Measurements from ENCODE around the gene ABI3BP.
"Not testable (repeated sequence)": the region's sequence is repeated elsewhere in the genome, so short reads cannot be mapped to it uniquely, and the experiment has no call there.

Gene ABI3BP

GRCh38 chr3:100982710-100983109 lies 10.5 kb downstream of the ABI3BP start:
- DNase-seq = no peak

GRCh38 chr3:100981164-100981911 lies 11.9 kb downstream of the ABI3BP start:
- DNase-seq = no peak

- no peak for DNase-seq
These were observed 15.1 kb downstream of the ABI3BP start for GRCh38 chr3:100978011-100978659.

GRCh38 chr3:100976611-100977010 lies 16.6 kb downstream of the ABI3BP start:
- no peak for DNase-seq

GRCh38 chr3:100975714-100976113 lies 17.5 kb downstream of the ABI3BP start:
- DNase-seq = no peak

GRCh38 chr3:100973594-100973993 lies 19.6 kb downstream of the ABI3BP start:
- no peak for DNase-seq

- no peak for DNase-seq
These were observed 20.4 kb downstream of the ABI3BP start for GRCh38 chr3:100972867-100973266.

GRCh38 chr3:100972301-100972844 lies 20.8 kb downstream of the ABI3BP start:
- no peak for DNase-seq

GRCh38 chr3:100971798-100972197 lies 21.4 kb downstream of the ABI3BP start:
- DNase-seq = no peak

GRCh38 chr3:100970477-100970990 lies 22.7 kb downstream of the ABI3BP start:
- DNase-seq = no peak

GRCh38 chr3:100968932-100969906 lies 24.0 kb downstream of the ABI3BP start:
- DNase-seq = no peak

GRCh38 chr3:100966807-100967206 lies 26.4 kb downstream of the ABI3BP start:
- no peak for DNase-seq

GRCh38 chr3:100966049-100966491 lies 27.2 kb downstream of the ABI3BP start:
- DNase-seq = no peak

- DNase-seq = no peak
These were observed 30.2 kb downstream of the ABI3BP start for GRCh38 chr3:100963041-100963440.

- no peak for DNase-seq
These were observed 35.8 kb downstream of the ABI3BP start for GRCh38 chr3:100957261-100957986.

- no peak for DNase-seq
These were observed 36.9 kb downstream of the ABI3BP start for GRCh38 chr3:100956276-100956675.

GRCh38 chr3:100954990-100955389 lies 38.2 kb downstream of the ABI3BP start:
- no peak for DNase-seq

GRCh38 chr3:100954199-100954935 lies 38.9 kb downstream of the ABI3BP start:
- DNase-seq = no peak

GRCh38 chr3:100953103-100953502 lies 40.1 kb downstream of the ABI3BP start:
- DNase-seq = no peak

- no peak for DNase-seq
These were observed 46.1 kb downstream of the ABI3BP start for GRCh38 chr3:100947119-100947518.

GRCh38 chr3:100946096-100946495 lies 47.1 kb downstream of the ABI3BP start:
- not testable (repeated sequence) for DNase-seq
